GM23338 (cell line): ENCODE data around the gene TMEM174.

Experiments
- CTCF ChIP-seq, 2 experiments: fragments of 200-600 bp in 1 of 2; sonication (generic) in 1 of 2; conservative IDR thresholded peaks; 2 replicates each; pipeline versions ENCODE4 v1.5.1 to v1.6.1; 2016 to 2017; ENCODE audit warnings: antibody characterized with exemption in 2 of 2, low read depth in 2 of 2, mild to moderate bottlenecking in 2 of 2, moderate library complexity in 1 of 2
- EZH2 ChIP-seq: fragments of 200-600 bp; sonication (generic); IDR thresholded peaks from one replicate; pipeline ENCODE4 v1.8.0; 2017; ENCODE audit warnings: antibody characterized with exemption, mild to moderate bottlenecking, low read depth; ENCODE audit not compliant: unreplicated experiment
- JUNB ChIP-seq: IDR thresholded peaks from one replicate; pipeline ENCODE4 v1.6.1; 2016; ENCODE audit warnings: antibody characterized with exemption; ENCODE audit not compliant: unreplicated experiment

GRCh38 chr5:73215531-73215890, 42.5 kb downstream of the TMEM174 start:
- TF ChIP-seq EZH2 = no peak
- no peak for TF ChIP-seq CTCF (conservative IDR thresholded peaks at IDR 0.05; ENCODE audit: low read depth in 2 of 2)
- TF ChIP-seq JUNB = no peak
